ENCODE data around the gene ABCC10. TPM values are rescaled to one million over a fixed set of nuclear protein-coding genes. Genes with fewer than 3 reads are reported as not detected.
A peak's percentile ranks its signal among the peaks of the same experiment; 100 is the strongest.

The ABCC10 gene
- total RNA-seq, 1 donor from 2014 or later, result 22.8 TPM

DNA sequence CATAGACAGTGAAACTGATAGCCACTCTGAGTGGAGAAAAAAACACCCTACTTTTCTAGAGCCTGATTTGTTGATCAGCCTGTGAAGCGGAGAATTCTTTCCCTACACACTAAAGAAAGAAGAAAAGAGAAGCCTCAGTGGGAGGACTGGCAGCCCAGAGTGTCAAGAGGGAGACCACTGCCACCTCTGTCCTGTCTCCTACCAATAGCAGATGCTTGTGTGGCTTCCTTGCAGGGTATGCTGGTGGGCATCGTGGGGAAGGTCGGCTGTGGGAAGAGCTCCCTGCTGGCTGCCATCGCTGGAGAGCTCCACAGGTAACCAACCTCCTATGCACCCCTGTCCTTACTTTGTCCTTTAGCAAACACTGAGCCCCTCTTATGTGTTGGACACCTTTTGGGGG lies 10.4 kb downstream of the ABCC10 start:
- Histone ChIP-seq H3K36me3 (peaks cover 0 to 32% of the 10 kb centered on the region in 2 donors), H3K9me3 (no peaks in the 10 kb centered on the region), H3K27ac (peak overlapping the region; percentile 65), H3K4me1 (peaks cover 28% of the 10 kb centered on the region), H3K4me3 (no peak overlapping the region), H3K27me3 (no peaks in the 10 kb centered on the region)
- no peak for DNase-seq (ENCODE audit: extremely low spot score in 2 of 2)
- intact Hi-C loops (cut with DNase I), result no loop called here
- TF ChIP-seq POLR2AphosphoS5 (IDR thresholded peaks at IDR 0.05; ENCODE audit: insufficient read depth in 1 of 2, low read depth in 1 of 2) (no peak), POLR2A (IDR thresholded peaks at IDR 0.05) (no peak)
- TF ChIP-seq, protein P1, sequence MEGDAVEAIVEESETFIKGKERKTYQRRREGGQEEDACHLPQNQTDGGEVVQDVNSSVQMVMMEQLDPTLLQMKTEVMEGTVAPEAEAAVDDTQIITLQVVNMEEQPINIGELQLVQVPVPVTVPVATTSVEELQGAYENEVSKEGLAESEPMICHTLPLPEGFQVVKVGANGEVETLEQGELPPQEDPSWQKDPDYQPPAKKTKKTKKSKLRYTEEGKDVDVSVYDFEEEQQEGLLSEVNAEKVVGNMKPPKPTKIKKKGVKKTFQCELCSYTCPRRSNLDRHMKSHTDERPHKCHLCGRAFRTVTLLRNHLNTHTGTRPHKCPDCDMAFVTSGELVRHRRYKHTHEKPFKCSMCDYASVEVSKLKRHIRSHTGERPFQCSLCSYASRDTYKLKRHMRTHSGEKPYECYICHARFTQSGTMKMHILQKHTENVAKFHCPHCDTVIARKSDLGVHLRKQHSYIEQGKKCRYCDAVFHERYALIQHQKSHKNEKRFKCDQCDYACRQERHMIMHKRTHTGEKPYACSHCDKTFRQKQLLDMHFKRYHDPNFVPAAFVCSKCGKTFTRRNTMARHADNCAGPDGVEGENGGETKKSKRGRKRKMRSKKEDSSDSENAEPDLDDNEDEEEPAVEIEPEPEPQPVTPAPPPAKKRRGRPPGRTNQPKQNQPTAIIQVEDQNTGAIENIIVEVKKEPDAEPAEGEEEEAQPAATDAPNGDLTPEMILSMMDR (IDR thresholded peaks at IDR 0.05), result no peak

DNA sequence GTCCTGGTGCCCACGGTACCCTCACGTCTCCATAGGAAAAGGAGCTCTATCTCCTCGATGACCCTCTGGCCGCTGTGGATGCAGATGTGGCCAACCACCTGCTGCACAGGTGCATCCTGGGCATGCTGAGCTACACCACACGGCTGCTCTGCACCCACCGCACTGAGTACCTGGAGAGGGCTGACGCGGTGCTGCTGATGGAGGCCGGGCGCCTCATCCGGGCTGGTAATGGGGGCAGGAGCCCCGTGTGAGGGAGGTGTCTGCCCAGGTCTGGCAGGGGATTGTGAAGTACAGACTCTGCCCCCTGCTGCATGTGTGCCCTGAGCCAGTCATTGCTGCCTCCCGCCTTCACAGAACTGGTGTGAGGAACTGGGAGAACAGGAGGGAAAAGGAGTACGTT lies 15.6 kb downstream of the ABCC10 start:
- Histone ChIP-seq H3K36me3 (peaks cover 0 to 80% of the 10 kb centered on the region in 2 donors), H3K27me3 (no peaks in the 10 kb centered on the region), H3K4me1 (peaks cover 4% of the 10 kb centered on the region), H3K4me3 (no peak overlapping the region), H3K9me3 (no peaks in the 10 kb centered on the region), H3K27ac (no peak overlapping the region)
- DNase-seq (ENCODE audit: extremely low spot score in 2 of 2), result no peak
- TF ChIP-seq, protein P1 (IDR thresholded peaks at IDR 0.05), result no peak
- TF ChIP-seq POLR2A (IDR thresholded peaks at IDR 0.05), result no peak
- no peak for TF ChIP-seq POLR2AphosphoS5 (IDR thresholded peaks at IDR 0.05; ENCODE audit: insufficient read depth in 1 of 2, low read depth in 1 of 2)
- intact Hi-C loops (cut with DNase I), result no loop called here

DNA sequence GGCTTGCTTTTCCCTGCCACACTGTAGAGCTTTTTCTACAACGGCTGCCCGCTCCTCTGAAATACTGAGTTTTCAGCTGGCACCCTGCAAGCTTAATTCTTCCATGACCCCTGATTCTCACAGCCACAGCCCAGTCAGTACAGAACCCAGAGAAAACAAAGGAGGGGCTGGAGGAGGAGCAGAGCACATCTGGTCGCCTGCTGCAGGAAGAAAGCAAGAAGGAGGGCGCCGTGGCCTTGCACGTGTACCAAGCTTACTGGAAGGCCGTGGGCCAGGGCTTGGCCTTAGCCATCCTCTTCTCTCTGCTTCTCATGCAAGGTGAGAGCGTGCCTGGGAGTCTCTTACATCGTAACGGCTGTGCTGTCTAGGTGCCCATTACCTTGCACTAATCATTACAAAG lies 16.7 kb downstream of the ABCC10 start:
- H3K36me3 ChIP-seq, result peaks cover 0 to 90% of the 10 kb centered on the region in 2 donors
- H3K27me3 ChIP-seq, result no peaks in the 10 kb centered on the region
- no peaks in the 10 kb centered on the region for H3K9me3 ChIP-seq
- no peaks in the 10 kb centered on the region for H3K4me1 ChIP-seq
- no peak for DNase-seq (ENCODE audit: extremely low spot score in 2 of 2)
- intact Hi-C loops (cut with DNase I), result no loop called here
- H3K27ac ChIP-seq, result no peak overlapping the region
- no peak for TF ChIP-seq POLR2AphosphoS5 (IDR thresholded peaks at IDR 0.05; ENCODE audit: insufficient read depth in 1 of 2, low read depth in 1 of 2)
- TF ChIP-seq, protein P1 (IDR thresholded peaks at IDR 0.05), result no peak
- TF ChIP-seq POLR2A (IDR thresholded peaks at IDR 0.05), result no peak
- no peak overlapping the region for H3K4me3 ChIP-seq

DNA sequence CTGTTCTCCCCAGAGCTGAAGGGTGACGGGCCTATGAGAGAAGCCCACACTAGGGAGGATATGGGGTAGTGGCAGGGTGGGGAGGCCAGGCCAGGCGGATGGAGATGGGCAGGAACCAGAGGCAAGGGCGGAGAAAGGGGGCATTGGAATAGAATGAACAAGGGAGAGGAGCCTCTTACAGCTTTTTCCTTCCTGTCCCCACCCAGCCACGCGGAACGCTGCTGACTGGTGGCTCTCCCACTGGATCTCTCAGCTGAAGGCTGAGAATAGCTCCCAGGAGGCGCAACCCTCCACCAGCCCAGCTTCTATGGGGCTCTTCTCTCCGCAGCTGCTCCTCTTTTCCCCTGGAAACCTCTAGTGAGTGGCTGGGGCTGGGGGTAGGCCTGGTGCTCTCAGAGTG lies 17.2 kb downstream of the ABCC10 start:
- no peak for DNase-seq (ENCODE audit: extremely low spot score in 2 of 2)
- no peak overlapping the region for H3K4me3 ChIP-seq
- no peak overlapping the region for H3K27ac ChIP-seq
- H3K9me3 ChIP-seq, result no peaks in the 10 kb centered on the region
- intact Hi-C loops (cut with DNase I), result no loop called here
- TF ChIP-seq POLR2AphosphoS5 (IDR thresholded peaks at IDR 0.05; ENCODE audit: insufficient read depth in 1 of 2, low read depth in 1 of 2) (no peak), POLR2A (IDR thresholded peaks at IDR 0.05) (no peak)
- TF ChIP-seq, protein P1 (IDR thresholded peaks at IDR 0.05), result no peak
- no peaks in the 10 kb centered on the region for H3K27me3 ChIP-seq
- H3K36me3 ChIP-seq, result peaks cover 0 to 92% of the 10 kb centered on the region in 2 donors
- no peaks in the 10 kb centered on the region for H3K4me1 ChIP-seq

DNA sequence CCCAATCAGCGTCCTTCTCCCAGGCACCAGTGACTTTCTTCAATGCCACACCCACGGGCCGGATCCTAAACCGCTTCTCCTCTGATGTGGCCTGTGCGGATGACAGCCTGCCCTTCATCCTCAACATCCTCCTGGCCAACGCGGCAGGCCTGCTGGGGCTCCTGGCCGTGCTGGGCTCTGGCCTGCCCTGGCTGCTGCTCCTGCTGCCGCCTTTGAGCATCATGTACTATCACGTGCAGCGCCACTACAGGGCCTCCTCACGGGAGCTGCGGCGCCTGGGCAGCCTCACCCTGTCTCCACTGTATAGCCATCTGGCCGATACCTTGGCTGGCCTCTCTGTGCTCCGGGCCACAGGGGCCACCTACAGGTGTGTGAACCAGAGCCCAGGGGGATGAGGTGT lies 18.2 kb downstream of the ABCC10 start:
- peaks cover 0 to 93% of the 10 kb centered on the region in 2 donors for H3K36me3 ChIP-seq

More for the DNA sequence above, 18.2 kb downstream of the ABCC10 start:
- no peak for DNase-seq (ENCODE audit: extremely low spot score in 2 of 2)
- H3K4me1 ChIP-seq, result no peaks in the 10 kb centered on the region
- intact Hi-C loops (cut with DNase I), result no loop called here
- H3K4me3 ChIP-seq, result no peak overlapping the region
- no peak overlapping the region for H3K27ac ChIP-seq
- H3K9me3 ChIP-seq, result no peaks in the 10 kb centered on the region
- TF ChIP-seq POLR2AphosphoS5 (IDR thresholded peaks at IDR 0.05; ENCODE audit: insufficient read depth in 1 of 2, low read depth in 1 of 2) (no peak), POLR2A (IDR thresholded peaks at IDR 0.05) (no peak)
- TF ChIP-seq, protein P1 (IDR thresholded peaks at IDR 0.05), result no peak
- no peaks in the 10 kb centered on the region for H3K27me3 ChIP-seq
